ENCODE data around the gene P4HA2.

- TF ChIP-seq FOSL2 (IDR thresholded peaks at IDR 0.05; ENCODE audit: borderline replicate concordance, low read depth) = no peak
- TF ChIP-seq EP300 (IDR thresholded peaks at IDR 0.05; ENCODE audit: borderline replicate concordance in 1 of 2, low read depth in 1 of 2, low read length in 1 of 2) = no peak
- TF ChIP-seq REST (IDR thresholded peaks at IDR 0.05; ENCODE audit: low read depth, low read length) = no peak
- TF ChIP-seq CTCF (IDR thresholded peaks at IDR 0.05) = no peak
- TF ChIP-seq TAF1 (IDR thresholded peaks at IDR 0.05; ENCODE audit: borderline replicate concordance, low read depth, low read length) = no peak
- TF ChIP-seq RAD21 (IDR thresholded peaks at IDR 0.05; ENCODE audit: low read length) = no peak
- no peak for TF ChIP-seq MAX (IDR thresholded peaks at IDR 0.05; ENCODE audit: low read depth)
Observed at GRCh38 chr5:132183723-132184122, 43.9 kb downstream of the P4HA2 start.

All from SK-N-SH (cell line).